GM10266 (cell line): ENCODE results near the gene NCAPG2.
"Not testable (repeated sequence)": the region's sequence is repeated elsewhere in the genome, so short reads cannot be mapped to it uniquely, and the experiment has no call there.

Experiments used
- DNase-seq: peaks from one replicate; pipeline ENCODE4 v3.0.0; 2012; ENCODE audit errors: extremely low spot score
- TF ChIP-seq, protein P1 (sequence below): IDR thresholded peaks from 2 replicates; pipeline ENCODE4 v1.5.1; 2012; ENCODE audit warnings: mild to moderate bottlenecking, low read depth; ENCODE audit not compliant: control insufficient read depth, insufficient read depth; ENCODE audit errors: missing control alignments

NCAPG2 gene

GRCh38 chr7:158706273-158706704 is 1.7 kb upstream of the NCAPG2 start:
- TF ChIP-seq, protein P1, sequence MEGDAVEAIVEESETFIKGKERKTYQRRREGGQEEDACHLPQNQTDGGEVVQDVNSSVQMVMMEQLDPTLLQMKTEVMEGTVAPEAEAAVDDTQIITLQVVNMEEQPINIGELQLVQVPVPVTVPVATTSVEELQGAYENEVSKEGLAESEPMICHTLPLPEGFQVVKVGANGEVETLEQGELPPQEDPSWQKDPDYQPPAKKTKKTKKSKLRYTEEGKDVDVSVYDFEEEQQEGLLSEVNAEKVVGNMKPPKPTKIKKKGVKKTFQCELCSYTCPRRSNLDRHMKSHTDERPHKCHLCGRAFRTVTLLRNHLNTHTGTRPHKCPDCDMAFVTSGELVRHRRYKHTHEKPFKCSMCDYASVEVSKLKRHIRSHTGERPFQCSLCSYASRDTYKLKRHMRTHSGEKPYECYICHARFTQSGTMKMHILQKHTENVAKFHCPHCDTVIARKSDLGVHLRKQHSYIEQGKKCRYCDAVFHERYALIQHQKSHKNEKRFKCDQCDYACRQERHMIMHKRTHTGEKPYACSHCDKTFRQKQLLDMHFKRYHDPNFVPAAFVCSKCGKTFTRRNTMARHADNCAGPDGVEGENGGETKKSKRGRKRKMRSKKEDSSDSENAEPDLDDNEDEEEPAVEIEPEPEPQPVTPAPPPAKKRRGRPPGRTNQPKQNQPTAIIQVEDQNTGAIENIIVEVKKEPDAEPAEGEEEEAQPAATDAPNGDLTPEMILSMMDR: no peak

GRCh38 chr7:158705234-158705850 is 738 bp upstream of the NCAPG2 start:
- TF ChIP-seq, protein P1: no peak
- no peak for DNase-seq

More at GRCh38 chr7:158706273-158706704, 1.7 kb upstream of the NCAPG2 start:
- no peak for DNase-seq

GRCh38 chr7:158703679-158704523 is 703 bp downstream of the NCAPG2 start:
- not testable (repeated sequence) for DNase-seq

DNA sequence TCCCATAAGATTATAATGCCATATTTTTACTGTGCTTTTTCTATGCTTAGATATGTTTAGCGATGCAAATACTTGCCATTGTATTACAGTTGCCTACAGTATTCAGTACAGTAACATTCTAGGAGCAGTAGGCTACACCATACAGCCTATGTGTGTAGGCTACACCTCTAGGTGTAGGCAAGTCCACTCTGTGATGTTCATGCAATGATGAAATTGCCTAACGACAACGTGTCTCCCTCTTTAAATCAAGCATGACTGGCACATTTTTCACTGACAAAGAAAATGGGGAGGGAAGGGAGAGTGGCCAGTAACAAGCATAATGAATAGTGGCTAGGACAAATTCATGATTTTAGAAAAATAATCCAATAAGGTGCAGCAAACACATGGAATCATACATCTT is 1.7 kb downstream of the NCAPG2 start:
- TF ChIP-seq, protein P1: no peak
- DNase-seq: no peak

DNA sequence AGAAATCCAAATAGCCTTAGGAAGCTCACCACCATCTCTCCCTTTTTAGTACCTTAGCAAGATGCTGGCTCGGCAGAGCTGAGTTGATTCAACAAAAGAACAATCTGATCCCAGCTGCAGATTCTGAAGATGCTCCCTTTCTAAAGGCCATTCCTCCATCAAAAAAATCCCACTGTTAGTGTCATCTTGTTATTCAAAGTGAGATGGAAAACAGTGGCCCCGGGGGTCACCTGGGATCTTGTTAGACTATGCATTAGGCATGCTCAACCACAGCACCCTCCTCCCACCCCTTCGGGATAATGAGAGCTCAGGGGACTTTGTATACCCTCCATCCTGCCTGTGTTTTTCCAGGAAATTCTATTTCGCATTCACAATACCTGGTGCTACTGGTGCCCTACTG is 2.4 kb downstream of the NCAPG2 start:
- TF ChIP-seq, protein P1: no peak

DNA sequence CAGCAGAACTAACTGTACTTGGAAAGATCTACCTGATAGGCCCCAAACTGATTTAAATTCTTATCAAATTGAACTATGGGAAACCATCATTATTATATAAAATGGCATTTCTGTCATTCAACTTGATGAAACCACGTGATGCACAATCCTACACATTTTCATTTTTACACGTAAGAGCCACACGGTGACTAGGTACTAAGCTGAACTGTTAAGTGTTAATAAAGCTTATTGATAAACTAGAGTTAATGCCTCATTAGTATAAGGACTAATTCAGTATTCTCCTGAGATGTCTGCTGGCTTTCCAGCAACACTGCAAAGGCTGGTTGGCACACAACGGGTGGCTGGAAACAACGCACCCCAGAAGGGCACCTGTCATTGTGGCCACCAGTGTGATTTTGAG is 4.6 kb downstream of the NCAPG2 start:
- TF ChIP-seq, protein P1: no peak
- DNase-seq: no peak

More for the DNA sequence above, 2.4 kb downstream of the NCAPG2 start:
- DNase-seq: no peak

DNA sequence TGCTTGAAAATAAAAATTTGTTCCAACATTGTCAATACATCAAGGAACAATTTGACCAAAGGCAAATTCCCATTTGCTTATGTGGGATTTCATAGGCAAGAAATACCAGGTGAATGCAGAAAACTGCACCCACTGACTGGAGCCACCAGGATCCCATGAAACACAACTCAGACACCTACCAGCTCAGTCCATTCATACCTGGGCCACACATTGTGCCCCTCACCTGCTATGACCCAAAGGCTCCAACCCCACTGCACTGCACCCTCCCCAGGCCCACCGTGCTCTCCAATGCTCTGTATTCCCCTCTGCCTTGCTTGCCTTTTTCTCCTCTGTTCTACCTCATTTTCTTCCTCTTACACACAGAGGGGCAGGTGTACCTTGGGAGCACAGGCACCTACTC is 5.3 kb downstream of the NCAPG2 start:
- TF ChIP-seq, protein P1: no peak
- no peak for DNase-seq
